OCI-LY3 (cell line): ENCODE measurements around the gene ZBTB18.

Experiments
- H2AFZ ChIP-seq: fragments of 200-600, 300-600 bp; shearing (Covaris generic); 2 replicates; pipeline ENCODE4 v1.6.0; 2014; ENCODE audit warnings: antibody characterized with exemption, low read depth, low read length
- H3K27ac ChIP-seq: fragments of 200-600, 300-600 bp; sonication (generic); 2 replicates; pipeline ENCODE4 v1.5.1; 2014; ENCODE audit warnings: mild to moderate bottlenecking, low read length, moderate library complexity, mixed read lengths
- H3K27me3 ChIP-seq: fragments of 200-600, 300-600 bp; sonication (generic); 2 replicates; pipeline ENCODE4 v1.6.1; 2014; ENCODE audit warnings: low read depth, low read length, mixed read lengths
- H3K36me3 ChIP-seq: fragments of 200-600, 300-600 bp; sonication (generic); replicated peaks from 2 replicates; pipeline ENCODE3; 2014; ENCODE audit warnings: low read depth, low read length, mixed read lengths
- H3K4me1 ChIP-seq: fragments of 300-600, 200-600 bp; sonication (generic); 2 replicates; pipeline ENCODE4 v1.6.1; 2014; ENCODE audit warnings: low read length, mixed read lengths
- H3K4me2 ChIP-seq: fragments of 200-600, 300-600 bp; sonication (generic); 2 replicates; pipeline ENCODE4 v1.6.1; 2014; ENCODE audit warnings: low read length, mixed read lengths
- H3K4me3 ChIP-seq: fragments of 300-600, 200-600 bp; sonication (generic); 2 replicates; pipeline ENCODE4 v1.5.1; 2014; ENCODE audit warnings: antibody characterized with exemption, mild to moderate bottlenecking, low read length, moderate library complexity
- H3K79me2 ChIP-seq: fragments of 300-600, 200-600 bp; shearing (Covaris generic); 2 replicates; pipeline ENCODE4 v1.6.1; 2014; ENCODE audit warnings: mild to moderate bottlenecking, low read length, mixed read lengths
- H3K9ac ChIP-seq: fragments of 300-600, 200-600 bp; shearing (Covaris generic); 2 replicates; pipeline ENCODE4 v1.6.0; 2014; ENCODE audit warnings: mild to moderate bottlenecking, low read length, moderate library complexity
- H3K9me3 ChIP-seq: fragments of 200-600, 300-600 bp; shearing (Covaris generic); 2 replicates; pipeline ENCODE4 v1.6.1; 2014; ENCODE audit warnings: low read length, mixed read lengths; ENCODE audit not compliant: insufficient read depth
- H4K20me1 ChIP-seq: fragments of 200-600, 300-600 bp; sonication (generic); 2 replicates; pipeline ENCODE4 v1.6.1; 2016; ENCODE audit warnings: low read length, mixed read lengths; ENCODE audit not compliant: insufficient read depth
- CTCF ChIP-seq: fragments of 200-600, 300-600 bp; sonication (generic); IDR thresholded peaks from 2 replicates; pipeline ENCODE4 v1.5.1; 2014; ENCODE audit warnings: antibody characterized with exemption, low read length, low read depth
- EZH2phosphoT487 ChIP-seq: fragments of 200-600 bp; shearing (Covaris generic); IDR thresholded peaks from 2 replicates; pipeline ENCODE4 v1.6.1; 2018; ENCODE audit warnings: antibody characterized with exemption, mixed run types, low read depth

The ZBTB18 gene

DNA sequence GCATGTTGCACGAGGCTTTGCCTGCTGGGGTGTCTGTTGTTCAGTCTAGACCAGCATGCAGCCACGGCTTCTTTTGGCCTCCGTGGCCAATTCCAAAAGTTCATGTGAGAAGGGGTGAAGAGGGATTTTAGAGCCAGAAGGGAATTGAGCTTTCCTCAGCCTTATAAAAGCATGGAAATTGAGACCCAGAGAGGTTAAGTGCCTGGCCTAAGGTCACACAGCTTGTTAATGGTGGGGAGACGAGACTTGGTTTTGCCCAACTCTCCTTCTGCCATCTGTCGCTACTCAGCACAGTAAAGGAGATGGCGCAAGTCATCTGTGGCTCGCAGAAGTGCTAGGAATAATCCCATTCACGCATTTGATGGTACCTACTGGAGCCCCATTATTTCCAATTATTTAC is 25.7 kb downstream of the ZBTB18 start:
- TF ChIP-seq EZH2phosphoT487, result no peak
- H3K4me3 ChIP-seq, result peak overlapping the region; percentile 73; the same call in 1 of the 2 replicates
- H4K20me1 ChIP-seq, result no peaks in the 10 kb centered on the region
- H3K4me1 ChIP-seq, result peaks cover 33% of the 10 kb centered on the region
- H3K27ac ChIP-seq, result no peak overlapping the region
- H3K36me3 ChIP-seq, result no peaks in the 10 kb centered on the region
- H3K4me2 ChIP-seq, result peak overlapping the region; percentile 88
- H2AFZ ChIP-seq, result no peak overlapping the region
- H3K27me3 ChIP-seq, result peaks cover 74% of the 10 kb centered on the region
- no peak overlapping the region for H3K9ac ChIP-seq
- H3K79me2 ChIP-seq, result no peaks in the 10 kb centered on the region
- H3K9me3 ChIP-seq, result no peaks in the 10 kb centered on the region

GRCh38 chr1:244077473-244078220 is 26.6 kb downstream of the ZBTB18 start:
- H3K79me2 ChIP-seq, result no peaks in the 10 kb centered on the region
- H3K9me3 ChIP-seq, result no peaks in the 10 kb centered on the region
- peak overlapping the region; percentile 88 for H3K4me2 ChIP-seq
- H3K4me3 ChIP-seq, result peak overlapping the region; percentile 73
- peak overlapping the region; percentile 26; the same call in 1 of the 2 replicates for H2AFZ ChIP-seq
- no peaks in the 10 kb centered on the region for H4K20me1 ChIP-seq
- H3K27me3 ChIP-seq, result peaks cover 80% of the 10 kb centered on the region
- H3K4me1 ChIP-seq, result peaks cover 33% of the 10 kb centered on the region
- no peak overlapping the region for H3K27ac ChIP-seq
- peak overlapping the region; percentile 12; the same call in 1 of the 2 replicates for H3K9ac ChIP-seq
- no peak for TF ChIP-seq EZH2phosphoT487
- TF ChIP-seq CTCF, result no peak
- no peaks in the 10 kb centered on the region for H3K36me3 ChIP-seq

GRCh38 chr1:244080343-244080929 is 29.4 kb downstream of the ZBTB18 start:
- no peaks in the 10 kb centered on the region for H4K20me1 ChIP-seq
- H3K9me3 ChIP-seq, result no peaks in the 10 kb centered on the region
- H3K79me2 ChIP-seq, result no peaks in the 10 kb centered on the region
- H3K4me2 ChIP-seq, result no peak overlapping the region
- peaks cover 88% of the 10 kb centered on the region for H3K27me3 ChIP-seq
- no peak overlapping the region for H3K27ac ChIP-seq
- H3K36me3 ChIP-seq, result no peaks in the 10 kb centered on the region
- no peak overlapping the region for H3K4me3 ChIP-seq
- no peak overlapping the region for H2AFZ ChIP-seq
- H3K4me1 ChIP-seq, result peaks cover 20% of the 10 kb centered on the region
- TF ChIP-seq CTCF, result no peak
- no peak for TF ChIP-seq EZH2phosphoT487
- H3K9ac ChIP-seq, result no peak overlapping the region

DNA sequence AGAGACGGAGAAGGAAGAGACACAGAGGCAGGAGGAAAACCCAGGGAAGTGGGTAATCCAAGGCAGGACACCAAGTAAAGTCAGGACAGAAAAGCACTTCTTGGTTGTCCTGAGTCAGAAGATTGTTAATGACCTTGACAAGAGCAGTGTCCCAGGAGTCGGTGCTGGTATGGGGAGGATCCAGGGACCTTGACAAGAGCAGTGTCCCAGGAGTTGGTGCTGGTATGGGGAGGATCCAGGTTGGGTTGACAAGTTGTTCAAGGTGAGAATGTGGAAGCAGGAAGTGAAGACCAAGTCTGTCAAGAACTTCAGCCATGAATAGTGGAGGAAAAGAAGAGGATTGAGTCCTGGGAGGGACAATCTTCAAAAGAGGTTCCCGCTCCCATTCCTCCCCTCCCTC is 31.9 kb downstream of the ZBTB18 start:
- peaks cover 1% of the 10 kb centered on the region for H3K4me1 ChIP-seq
- no peak overlapping the region for H3K4me3 ChIP-seq
- no peaks in the 10 kb centered on the region for H3K9me3 ChIP-seq
- H2AFZ ChIP-seq, result no peak overlapping the region
- TF ChIP-seq EZH2phosphoT487 (no peak), CTCF (no peak)
- H3K36me3 ChIP-seq, result no peaks in the 10 kb centered on the region
- H3K27ac ChIP-seq, result no peak overlapping the region
- H4K20me1 ChIP-seq, result no peaks in the 10 kb centered on the region
- no peak overlapping the region for H3K4me2 ChIP-seq
- no peaks in the 10 kb centered on the region for H3K79me2 ChIP-seq
- H3K27me3 ChIP-seq, result peaks cover 72% of the 10 kb centered on the region
- H3K9ac ChIP-seq, result no peak overlapping the region
